ENCODE measurements around the gene ASCC2.
"Not testable (repeated sequence)": the region's sequence is repeated elsewhere in the genome, so short reads cannot be mapped to it uniquely, and the experiment has no call there.

Gene ASCC2

GRCh38 chr22:29784451-29785361 lies 53.4 kb downstream of the ASCC2 start:
- no peak for DNase-seq

- no peak for DNase-seq
Observed at GRCh38 chr22:29782061-29782845, 55.8 kb downstream of the ASCC2 start.

DNA sequence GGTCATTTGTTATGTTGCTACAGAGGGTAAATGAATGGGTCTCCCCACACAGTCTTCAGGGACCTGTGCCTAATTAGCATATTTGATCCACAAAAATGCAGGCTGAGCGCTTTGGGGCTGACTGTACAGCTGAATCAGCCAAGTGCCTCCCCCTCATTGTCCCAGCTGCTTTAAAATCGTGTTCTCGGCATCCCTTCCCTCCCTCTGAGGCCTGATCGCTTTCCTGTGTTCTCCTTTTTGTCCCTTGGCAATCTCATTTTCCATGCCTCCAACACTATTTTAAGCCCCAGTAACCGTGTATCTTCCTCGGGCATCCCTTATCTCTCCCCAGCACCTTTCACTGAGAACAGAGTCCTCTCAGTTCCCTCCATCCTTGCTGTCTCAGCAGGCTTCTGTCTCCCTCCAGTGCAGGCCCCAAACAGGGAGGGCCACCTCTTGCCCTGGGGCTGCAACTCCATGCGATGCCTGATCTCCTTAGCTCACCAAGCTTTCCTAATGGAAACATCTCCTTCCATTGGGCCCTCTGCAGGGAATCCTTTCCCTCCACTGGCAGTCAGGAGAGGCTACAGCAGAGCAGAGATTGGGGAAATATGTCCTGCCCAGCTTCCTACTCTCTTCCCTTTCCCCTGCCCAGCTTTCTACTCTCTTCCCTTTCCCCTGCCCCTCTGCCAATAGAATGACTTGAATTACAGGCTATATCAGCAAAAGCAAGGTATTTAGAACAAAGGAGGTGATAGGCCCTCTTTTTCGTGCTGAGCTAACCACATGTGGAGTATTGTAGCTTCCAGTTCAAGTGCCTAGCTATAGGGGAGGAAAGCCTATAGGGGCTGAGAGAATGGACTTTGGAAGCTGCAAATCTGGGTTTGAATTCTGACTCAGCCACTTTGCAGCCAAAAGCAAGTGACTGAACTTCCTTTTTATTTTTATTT lies 57.1 kb downstream of the ASCC2 start:
- DNase-seq = no peak

DNA sequence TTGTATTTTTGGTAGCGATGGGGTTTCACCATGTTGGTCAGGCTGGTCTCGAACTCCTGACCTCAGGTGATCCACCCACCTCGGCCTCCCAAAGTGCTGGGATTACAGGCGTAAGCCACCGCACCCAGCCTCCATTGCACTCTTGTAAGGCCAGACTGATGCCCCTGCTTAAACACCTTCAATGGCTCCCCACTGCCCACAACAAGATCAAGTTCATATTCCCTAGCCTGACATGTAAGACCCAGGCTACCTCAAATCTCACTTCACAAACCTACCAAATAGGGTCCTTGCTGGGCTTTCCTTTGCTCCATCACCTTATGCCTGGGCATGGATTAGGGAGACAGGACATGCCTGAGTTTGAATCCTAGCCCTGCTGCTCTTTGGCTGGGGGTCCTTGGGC lies 57.9 kb downstream of the ASCC2 start:
- DNase-seq = no peak

DNA sequence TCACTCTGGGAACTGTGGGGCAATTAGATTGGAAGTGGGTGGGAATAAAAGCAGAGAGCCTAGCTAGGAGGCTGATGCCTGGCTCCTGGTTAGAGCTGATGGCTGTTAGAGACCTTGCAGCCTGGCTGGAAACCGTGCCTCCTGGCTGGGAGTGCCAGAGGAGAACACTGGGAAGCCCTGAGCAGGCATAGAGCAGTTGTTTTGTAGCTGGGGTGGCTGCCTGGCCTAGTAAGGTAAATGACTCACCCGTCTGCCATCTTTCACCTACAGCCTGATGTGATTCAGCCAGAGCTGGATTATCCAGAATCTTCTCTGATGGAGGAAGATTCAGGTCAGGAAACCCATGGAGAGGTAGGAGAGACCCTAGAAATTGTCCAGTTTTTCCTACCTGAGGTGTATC lies 64.8 kb downstream of the ASCC2 start:
- no peak for DNase-seq

DNA sequence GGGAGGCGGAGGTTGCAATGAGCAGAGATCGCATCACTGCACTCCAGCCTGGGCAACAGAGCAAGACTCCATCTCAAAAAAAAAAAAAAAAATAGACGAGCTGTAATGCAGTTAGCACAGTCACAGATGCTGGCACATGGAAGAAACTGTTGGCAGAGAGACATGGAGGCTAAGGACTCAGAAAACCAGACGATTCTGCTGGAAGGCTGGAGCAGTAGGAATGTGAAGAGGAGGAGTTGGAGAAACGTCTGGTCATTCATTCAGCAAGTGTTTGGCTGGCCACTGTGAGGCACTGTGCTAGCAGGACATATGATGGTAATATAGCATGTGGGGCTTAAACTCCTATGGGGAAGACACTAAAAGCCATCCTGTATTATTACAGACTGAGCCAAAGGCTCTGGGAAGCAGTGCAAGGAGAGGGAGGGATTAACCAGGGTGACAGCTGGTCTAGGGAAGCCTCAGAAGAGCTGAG lies 65.9 kb downstream of the ASCC2 start:
- DNase-seq = no peak

GRCh38 chr22:29769723-29770321 lies 68.3 kb downstream of the ASCC2 start:
- DNase-seq = no peak

DNA sequence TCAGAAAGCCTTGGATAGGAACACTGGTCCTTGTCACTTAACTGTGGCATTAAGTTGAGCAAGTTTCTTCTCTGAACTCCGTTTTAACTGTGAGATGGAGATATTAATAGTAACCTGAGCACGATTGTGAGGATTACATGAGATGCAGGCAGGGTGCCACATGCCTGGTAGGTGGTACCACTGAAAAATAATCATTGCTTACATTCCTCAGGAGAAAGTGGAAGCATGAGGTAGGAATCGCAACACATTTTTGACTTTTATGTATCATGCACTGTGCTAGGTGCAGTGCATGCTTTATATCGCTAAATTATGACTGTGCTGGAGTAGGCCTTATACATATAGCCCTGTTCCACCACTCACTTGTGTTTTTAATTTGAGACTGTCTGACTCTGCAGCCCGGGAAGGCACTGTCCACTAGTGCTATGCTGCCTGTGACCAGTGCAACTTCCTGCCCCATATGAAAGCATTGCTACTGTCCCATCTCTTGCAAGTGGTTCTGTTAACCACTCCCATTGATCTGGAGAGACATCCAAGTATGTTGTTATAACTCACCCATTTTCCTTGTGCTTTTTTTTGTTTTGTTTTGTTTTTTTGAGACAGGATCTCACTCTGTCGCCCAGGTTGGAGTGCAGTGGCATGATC lies 69.9 kb downstream of the ASCC2 start:
- no peak for DNase-seq

GRCh38 chr22:29767171-29768051 lies 70.7 kb downstream of the ASCC2 start, which contains the start of gene UQCR10:
Gene UQCR10, plus strand, starts transcription at chr22:29767369. Its CDS starts 30 bp downstream, at chr22:29767399.
- peak; percentile 95 for DNase-seq

- DNase-seq = peak; percentile 94
Observed at GRCh38 chr22:29766632-29767170, 71.4 kb downstream of the ASCC2 start, which contains the start of gene ZMAT5. Gene ZMAT5, minus strand, starts transcription at chr22:29767007. Its CDS starts 18,463 bp downstream, at chr22:29748544.

DNA sequence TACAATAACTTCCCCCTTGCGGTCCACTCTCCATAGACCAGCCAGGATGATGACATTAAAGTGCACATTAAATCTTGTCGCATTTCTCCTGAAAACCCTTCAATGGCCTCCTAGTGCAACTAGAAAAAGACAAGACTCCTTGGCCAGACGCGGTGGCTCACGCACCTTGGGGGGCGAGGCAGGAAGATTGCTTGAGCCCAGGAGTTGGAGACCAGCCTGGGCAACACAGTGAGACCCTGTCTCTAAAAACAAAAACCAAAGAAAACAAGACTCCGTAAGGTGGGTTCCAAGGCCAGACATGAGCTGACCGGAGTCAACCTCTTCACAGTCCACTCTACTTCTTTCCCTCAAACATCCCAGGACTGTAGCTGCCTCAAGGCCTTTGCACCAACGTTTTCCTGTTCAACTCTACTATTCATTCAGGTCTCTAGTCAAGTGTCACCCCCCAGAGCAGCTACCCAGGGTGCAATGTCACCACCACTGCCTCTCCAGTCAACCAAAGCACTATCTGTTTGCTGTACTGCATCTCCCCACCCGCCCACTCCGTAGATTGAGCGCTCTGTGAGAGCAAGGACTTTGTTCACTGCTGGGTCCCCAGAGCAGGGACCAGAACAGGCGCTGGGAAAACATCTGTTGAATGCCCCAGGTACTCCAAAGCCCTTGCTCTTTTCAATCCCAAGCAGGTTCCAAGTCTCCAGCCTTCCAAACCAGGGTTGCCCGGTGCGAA lies 72.0 kb downstream of the ASCC2 start:
- DNase-seq = peak; percentile 3

DNA sequence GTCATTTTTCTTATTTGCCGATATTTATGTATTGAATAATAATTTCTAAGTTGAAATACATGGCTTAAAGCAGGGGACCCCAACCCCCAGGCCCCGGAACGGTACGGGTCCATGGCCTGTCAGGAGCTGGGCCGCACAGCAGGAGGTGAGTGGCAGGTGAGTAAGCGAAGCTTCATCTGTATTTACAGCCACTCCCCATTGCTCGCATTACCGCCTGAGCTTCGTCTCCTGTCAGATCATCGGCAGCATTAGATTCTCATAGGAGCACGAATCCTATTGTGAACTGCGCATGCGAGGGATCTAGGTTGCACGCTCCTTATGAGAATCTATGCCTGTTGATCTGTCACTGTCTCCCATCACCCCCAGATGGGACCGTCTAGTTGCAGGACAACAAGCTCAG lies 75.8 kb downstream of the ASCC2 start:
- no peak for DNase-seq

DNA sequence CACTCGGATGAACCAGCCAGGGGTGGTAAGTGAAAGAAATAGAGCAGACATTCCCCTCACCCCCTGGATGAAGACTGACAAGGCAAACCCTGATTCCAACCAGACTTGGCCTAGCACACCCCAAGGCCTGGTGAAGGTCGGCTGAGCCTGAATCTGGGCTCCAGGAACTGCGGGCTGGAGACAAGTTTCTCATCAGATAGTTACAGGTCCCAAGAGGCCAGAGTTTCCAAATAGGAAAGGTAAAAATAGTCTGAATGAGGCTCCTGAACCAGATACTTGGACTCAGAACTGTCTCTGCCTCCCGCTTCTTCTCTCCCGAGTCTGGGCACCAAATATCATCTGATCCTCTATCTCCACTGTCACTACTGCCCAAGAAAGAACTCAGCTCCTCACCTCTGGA lies 79.1 kb downstream of the ASCC2 start:
- no peak for DNase-seq

- DNase-seq = no peak
Observed at GRCh38 chr22:29758068-29758622, 79.9 kb downstream of the ASCC2 start.

DNA sequence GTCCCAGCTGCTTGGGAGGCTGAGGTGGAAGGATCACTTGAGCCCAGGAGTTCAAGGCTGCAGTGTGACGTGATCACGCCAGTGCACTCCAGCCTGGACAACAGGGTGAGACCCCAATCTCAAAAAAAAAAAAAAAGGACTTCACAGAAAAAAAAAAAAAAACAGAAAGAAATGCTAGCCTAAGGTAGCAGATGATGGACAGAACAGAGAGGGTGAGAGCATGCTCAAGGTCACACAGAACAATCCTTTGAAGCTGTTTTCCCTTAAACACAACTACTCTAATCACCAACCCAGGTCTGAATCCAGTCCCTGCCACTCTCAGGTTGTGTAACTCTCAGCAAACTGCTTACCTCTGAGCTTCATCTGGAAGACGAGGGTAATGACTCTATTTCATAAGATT lies 81.0 kb downstream of the ASCC2 start:
- no peak for DNase-seq

GRCh38 chr22:29756341-29756740 lies 81.7 kb downstream of the ASCC2 start:
- no peak for DNase-seq

DNA sequence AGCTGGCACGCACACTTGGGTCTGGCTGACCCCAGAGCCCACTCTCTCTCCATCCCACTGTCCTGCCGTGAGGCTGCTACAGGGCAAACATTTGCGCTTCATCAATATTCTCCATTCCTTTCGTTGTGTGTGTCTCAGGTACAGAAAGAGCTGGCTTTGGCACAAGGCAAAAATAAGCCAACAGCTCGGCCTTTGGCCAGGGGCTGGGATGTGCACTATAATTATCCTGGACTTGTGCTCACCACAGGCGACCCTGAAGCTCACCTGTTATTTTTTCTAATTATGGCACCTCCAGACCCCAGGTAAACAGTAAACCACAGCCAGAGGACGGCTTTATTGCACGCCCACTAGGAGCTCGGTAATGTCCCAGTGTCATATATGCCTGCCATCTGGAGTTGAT lies 82.2 kb downstream of the ASCC2 start:
- no peak for DNase-seq

GRCh38 chr22:29754658-29755395 lies 83.2 kb downstream of the ASCC2 start:
- DNase-seq = not testable (repeated sequence)

Measured in CD4-positive, alpha-beta T cell treated with Interleukin-6 for 4 hours (primary cell).